Activated T-cell treated with anti-CD3 and anti-CD28 coated beads for 48 hours (primary cell): Measurements from ENCODE around the gene CRCP.

ENCODE experiments used
- DNase-seq: peaks from one replicate; pipeline ENCODE4 v3.0.0-alpha.2; 2020; ENCODE audit warnings: low read depth

The CRCP gene

DNA sequence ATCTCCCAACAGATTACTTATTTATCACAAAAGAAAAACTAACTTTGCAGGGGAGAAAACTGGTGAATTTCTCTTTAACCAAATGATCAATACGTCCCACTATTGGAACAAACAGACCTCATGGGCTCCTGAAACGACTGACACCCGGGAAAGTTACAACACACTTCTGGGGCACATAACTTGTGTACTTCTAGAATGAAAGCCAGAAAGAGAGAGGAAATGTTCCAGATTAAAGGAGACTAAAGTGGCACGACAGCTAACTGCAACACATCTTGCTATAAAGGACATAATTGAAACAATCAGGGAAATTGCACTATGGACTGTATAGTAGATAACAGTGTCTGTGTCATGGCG is 75.8 kb downstream of the CRCP start:
- no peak for DNase-seq

DNA sequence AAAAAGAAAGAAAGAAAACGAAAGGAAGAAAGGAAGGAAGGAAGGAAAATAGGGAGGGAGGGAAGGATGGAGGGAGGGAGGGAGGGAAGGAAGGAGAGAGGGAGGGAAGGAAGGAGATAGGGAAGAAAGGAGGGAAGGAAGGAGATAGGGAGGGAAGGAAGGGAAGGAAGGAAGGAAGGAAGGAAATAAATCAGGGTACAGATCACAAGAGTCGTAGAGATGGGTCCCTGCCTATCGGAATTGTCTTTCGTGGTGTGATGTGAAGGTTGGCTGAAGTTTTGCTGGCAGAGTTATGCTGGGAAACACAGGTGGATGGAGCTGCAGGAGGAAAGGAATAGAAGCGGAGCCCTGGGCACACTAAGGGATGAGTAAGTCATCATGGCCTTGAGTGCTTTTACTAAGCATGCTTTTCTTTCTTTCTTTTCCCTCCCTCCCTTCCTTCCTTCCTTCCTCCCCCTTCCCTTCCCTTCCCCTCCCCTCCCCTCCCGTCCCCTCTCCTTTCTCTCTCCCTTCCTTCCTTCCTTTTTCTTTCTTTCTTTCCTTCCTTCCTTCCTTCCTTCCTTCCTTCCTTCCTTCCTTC is 78.6 kb downstream of the CRCP start:
- no peak for DNase-seq

DNA sequence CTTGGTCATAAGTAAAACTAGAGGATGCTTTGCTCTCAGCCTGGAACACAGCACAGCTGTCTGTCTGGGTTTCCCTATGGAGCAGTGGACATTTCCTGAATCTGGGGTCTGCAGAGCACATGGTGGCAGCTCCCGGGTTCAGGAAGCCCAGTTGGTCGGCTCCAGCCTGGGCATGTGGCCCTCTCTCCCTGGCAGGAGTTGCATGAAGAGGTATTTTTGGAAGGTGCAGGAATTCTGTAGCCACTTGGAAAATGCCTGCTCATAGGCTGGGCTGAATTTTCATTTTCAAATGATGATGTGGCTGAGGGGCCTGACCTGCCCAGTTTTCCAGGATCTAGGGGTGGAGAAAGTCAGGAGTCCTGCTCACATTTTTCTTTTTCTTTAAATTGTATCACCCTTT is 83.8 kb downstream of the CRCP start:
- no peak for DNase-seq

DNA sequence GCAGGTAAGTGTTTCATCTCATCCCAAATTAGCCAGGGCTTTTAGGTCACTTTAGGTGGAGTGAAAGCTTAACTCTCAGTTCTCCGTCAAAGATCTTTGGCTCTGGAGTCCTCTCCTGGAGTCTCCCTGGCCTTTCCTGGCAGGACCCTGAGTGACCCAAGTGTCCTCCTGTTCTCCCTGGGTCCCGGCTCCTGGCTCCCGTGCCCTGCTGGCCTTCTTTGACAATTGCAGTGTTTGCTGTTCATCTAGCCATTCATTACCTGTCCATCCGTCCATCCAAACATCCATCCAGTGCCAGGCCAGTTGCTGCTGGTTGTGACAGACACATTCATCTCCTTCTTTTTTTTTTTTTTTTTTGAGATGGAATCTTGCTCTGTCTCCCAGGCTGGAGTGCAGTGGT is 84.3 kb downstream of the CRCP start:
- DNase-seq, result no peak

DNA sequence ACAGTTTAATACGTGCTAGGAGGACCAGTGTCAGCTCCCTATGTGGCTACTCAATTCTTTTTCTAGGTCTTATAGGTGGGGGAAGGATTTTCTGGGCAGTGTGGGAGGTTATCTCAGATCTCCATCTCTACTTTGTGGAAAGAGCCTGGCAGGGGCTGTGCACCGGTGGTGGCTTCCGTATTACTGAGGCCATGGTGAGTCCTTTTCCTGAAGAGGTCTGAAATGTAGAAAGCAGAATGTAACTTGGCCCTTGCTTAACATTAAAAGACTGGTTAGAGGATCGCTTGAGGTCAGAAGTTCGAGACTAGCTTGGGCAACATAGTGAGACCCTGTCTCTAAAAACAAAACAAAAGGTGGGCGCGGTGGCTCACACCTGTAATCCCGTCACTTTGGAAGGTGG is 87.8 kb downstream of the CRCP start:
- no peak for DNase-seq
